SK-N-MC (cell line): ENCODE measurements around the gene FAR2.

Source experiments
- DNase-seq: peaks from one replicate; pipeline ENCODE4 v3.0.0-alpha.2; 2011; ENCODE audit warnings: low read depth, low spot score
- H3K27ac ChIP-seq: fragments of 200-600 bp; sonication (generic); 2 replicates; pipeline ENCODE4 v1.5.1; 2016; ENCODE audit warnings: mixed run types
- H3K36me3 ChIP-seq: fragments of 200-600 bp; sonication (generic); 2 replicates; pipeline ENCODE4 v1.6.1; 2017; ENCODE audit warnings: antibody characterized with exemption, low read length, mixed read lengths; ENCODE audit not compliant: insufficient read depth
- H3K4me3 ChIP-seq: fragments of 200-600 bp; sonication (generic); 2 replicates; pipeline ENCODE4 v1.5.1; 2016
- H3K9ac ChIP-seq: fragments of 200-600 bp; sonication (generic); 2 replicates; pipeline ENCODE4 v1.8.0; 2017; ENCODE audit warnings: mixed run types, mixed read lengths; ENCODE audit not compliant: insufficient read length
- H3K9me3 ChIP-seq: fragments of 200-600 bp; sonication (generic); 2 replicates; pipeline ENCODE4 v1.6.1; 2017; ENCODE audit warnings: low read depth, mild to moderate bottlenecking, antibody characterized with exemption, low read length, moderate library complexity, mixed read lengths
- EZH2 ChIP-seq: fragments of 200-600 bp; sonication (generic); IDR thresholded peaks from one replicate; pipeline ENCODE4 v1.6.1; 2017; ENCODE audit warnings: antibody characterized with exemption
- FOXP2 ChIP-seq: optimal IDR thresholded peaks from 2 replicates; pipeline ENCODE3; 2011; ENCODE audit warnings: mild to moderate bottlenecking, moderate library complexity; ENCODE audit not compliant: insufficient read depth; ENCODE audit errors: extremely low read length, control extremely low read depth
- POLR2AphosphoS5 ChIP-seq: IDR thresholded peaks from 2 replicates; pipeline ENCODE4 v1.6.1; 2012; ENCODE audit warnings: mild to moderate bottlenecking, low read depth, low read length, borderline replicate concordance

Gene FAR2

GRCh38 chr12:29223426-29223825 lies 74.3 kb downstream of the FAR2 start:
- TF ChIP-seq FOXP2 (no peak), POLR2AphosphoS5 (no peak), EZH2 (no peak)
- Histone ChIP-seq H3K9me3 (no peaks in the 10 kb centered on the region), H3K4me3 (0 out of 2 replicates have a peak overlapping the region, but pooled peaks have one; percentile 5), H3K27ac (peak overlapping the region; percentile 91), H3K36me3 (no peaks in the 10 kb centered on the region), H3K9ac (no peak overlapping the region)
- no peak for DNase-seq

GRCh38 chr12:29223956-29224543 lies 75.0 kb downstream of the FAR2 start:
- DNase-seq: no peak
- no peaks in the 10 kb centered on the region for H3K36me3 ChIP-seq
- peak overlapping the region; percentile 29 for H3K4me3 ChIP-seq
- no peaks in the 10 kb centered on the region for H3K9me3 ChIP-seq
- H3K27ac ChIP-seq: peak overlapping the region; percentile 91
- no peak for TF ChIP-seq EZH2
- TF ChIP-seq POLR2AphosphoS5: no peak
- no peak for TF ChIP-seq FOXP2
- peak overlapping the region; percentile 29 for H3K9ac ChIP-seq

- Histone ChIP-seq H3K36me3 (no peaks in the 10 kb centered on the region), H3K4me3 (peak overlapping the region; percentile 29), H3K9me3 (no peaks in the 10 kb centered on the region), H3K9ac (peak overlapping the region; percentile 29), H3K27ac (peak overlapping the region; percentile 91)
- DNase-seq: no peak
- TF ChIP-seq EZH2 (no peak), FOXP2 (no peak), POLR2AphosphoS5 (no peak; the same call in 1 of the 2 replicates)
Measured at GRCh38 chr12:29224572-29224971, 75.5 kb downstream of the FAR2 start.

- Histone ChIP-seq H3K27ac (peak overlapping the region; percentile 60; the same call in 1 of the 2 replicates), H3K4me3 (no peak overlapping the region), H3K9me3 (no peaks in the 10 kb centered on the region), H3K36me3 (no peaks in the 10 kb centered on the region), H3K9ac (no peak overlapping the region)
- no peak for TF ChIP-seq EZH2
- no peak for TF ChIP-seq POLR2AphosphoS5
- no peak for TF ChIP-seq FOXP2
- DNase-seq: no peak
Measured at GRCh38 chr12:29225834-29226233, 76.8 kb downstream of the FAR2 start.

GRCh38 chr12:29226616-29227015 lies 77.5 kb downstream of the FAR2 start:
- Histone ChIP-seq H3K4me3 (no peak overlapping the region), H3K9ac (no peak overlapping the region), H3K36me3 (no peaks in the 10 kb centered on the region), H3K9me3 (no peaks in the 10 kb centered on the region), H3K27ac (peak overlapping the region; percentile 60; the same call in 1 of the 2 replicates)
- TF ChIP-seq EZH2: no peak
- TF ChIP-seq FOXP2: no peak
- no peak for TF ChIP-seq POLR2AphosphoS5
- no peak for DNase-seq

- H3K4me3 ChIP-seq: no peak overlapping the region
- H3K9ac ChIP-seq: no peak overlapping the region
- no peak overlapping the region for H3K27ac ChIP-seq
- DNase-seq: no peak
- TF ChIP-seq POLR2AphosphoS5: no peak
- TF ChIP-seq EZH2: no peak
- no peak for TF ChIP-seq FOXP2
- no peaks in the 10 kb centered on the region for H3K9me3 ChIP-seq
- H3K36me3 ChIP-seq: no peaks in the 10 kb centered on the region
Measured at GRCh38 chr12:29228474-29229157, 79.5 kb downstream of the FAR2 start.

- Histone ChIP-seq H3K4me3 (no peak overlapping the region), H3K9me3 (no peaks in the 10 kb centered on the region), H3K36me3 (no peaks in the 10 kb centered on the region), H3K27ac (no peak overlapping the region), H3K9ac (no peak overlapping the region)
- DNase-seq: no peak
- no peak for TF ChIP-seq FOXP2
- TF ChIP-seq EZH2: no peak
- TF ChIP-seq POLR2AphosphoS5: no peak
Measured at GRCh38 chr12:29229158-29229505, 80.1 kb downstream of the FAR2 start.

- Histone ChIP-seq H3K27ac (no peak overlapping the region), H3K9ac (no peak overlapping the region), H3K9me3 (no peaks in the 10 kb centered on the region), H3K4me3 (no peak overlapping the region), H3K36me3 (no peaks in the 10 kb centered on the region)
- DNase-seq: no peak
- TF ChIP-seq EZH2: no peak
- no peak for TF ChIP-seq POLR2AphosphoS5
- TF ChIP-seq FOXP2: no peak
Measured at GRCh38 chr12:29229937-29230336, 80.9 kb downstream of the FAR2 start.

- no peak for DNase-seq
Measured at GRCh38 chr12:29230800-29231560, 81.9 kb downstream of the FAR2 start.

More at GRCh38 chr12:29230800-29231560, 81.9 kb downstream of the FAR2 start:
- Histone ChIP-seq H3K9me3 (no peaks in the 10 kb centered on the region), H3K36me3 (no peaks in the 10 kb centered on the region), H3K9ac (no peak overlapping the region), H3K27ac (no peak overlapping the region), H3K4me3 (no peak overlapping the region)
- no peak for TF ChIP-seq FOXP2
- TF ChIP-seq EZH2: no peak
- TF ChIP-seq POLR2AphosphoS5: no peak
